Suprapubic skin (tissue), 3 donors: ENCODE measurements around the gene PSME3IP1.

Source experiments
- CTCF ChIP-seq, 2 donors: fragments of 200-600 bp in 1 of 2; fragments of 450-650 bp in 1 of 2; sonication (generic) in 1 of 2; IDR thresholded peaks; one replicate each; pipeline ENCODE4 v1.5.1; 2016 to 2019; ENCODE audit warnings: antibody characterized with exemption in 2 of 2, mild to moderate bottlenecking in 1 of 2, moderate library complexity in 1 of 2
- POLR2AphosphoS5 ChIP-seq, 3 donors: sonication (generic); formaldehyde crosslinking; IDR thresholded peaks; one replicate each; pipeline ENCODE4 v1.6.1; 2017; ENCODE audit warnings: antibody characterized with exemption in 3 of 3

GRCh38 chr16:57143149-57143921, 42.5 kb downstream of the PSME3IP1 start:
- no peak for TF ChIP-seq POLR2AphosphoS5 (IDR thresholded peaks at IDR 0.05)
- TF ChIP-seq CTCF (IDR thresholded peaks at IDR 0.05) = no peak
